Measurements from ENCODE around the gene PABPN1.
"Not testable (repeated sequence)": the region's sequence is repeated elsewhere in the genome, so short reads cannot be mapped to it uniquely, and the experiment has no call there.

The PABPN1 gene, protein sequence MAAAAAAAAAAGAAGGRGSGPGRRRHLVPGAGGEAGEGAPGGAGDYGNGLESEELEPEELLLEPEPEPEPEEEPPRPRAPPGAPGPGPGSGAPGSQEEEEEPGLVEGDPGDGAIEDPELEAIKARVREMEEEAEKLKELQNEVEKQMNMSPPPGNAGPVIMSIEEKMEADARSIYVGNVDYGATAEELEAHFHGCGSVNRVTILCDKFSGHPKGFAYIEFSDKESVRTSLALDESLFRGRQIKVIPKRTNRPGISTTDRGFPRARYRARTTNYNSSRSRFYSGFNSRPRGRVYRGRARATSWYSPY

DNA sequence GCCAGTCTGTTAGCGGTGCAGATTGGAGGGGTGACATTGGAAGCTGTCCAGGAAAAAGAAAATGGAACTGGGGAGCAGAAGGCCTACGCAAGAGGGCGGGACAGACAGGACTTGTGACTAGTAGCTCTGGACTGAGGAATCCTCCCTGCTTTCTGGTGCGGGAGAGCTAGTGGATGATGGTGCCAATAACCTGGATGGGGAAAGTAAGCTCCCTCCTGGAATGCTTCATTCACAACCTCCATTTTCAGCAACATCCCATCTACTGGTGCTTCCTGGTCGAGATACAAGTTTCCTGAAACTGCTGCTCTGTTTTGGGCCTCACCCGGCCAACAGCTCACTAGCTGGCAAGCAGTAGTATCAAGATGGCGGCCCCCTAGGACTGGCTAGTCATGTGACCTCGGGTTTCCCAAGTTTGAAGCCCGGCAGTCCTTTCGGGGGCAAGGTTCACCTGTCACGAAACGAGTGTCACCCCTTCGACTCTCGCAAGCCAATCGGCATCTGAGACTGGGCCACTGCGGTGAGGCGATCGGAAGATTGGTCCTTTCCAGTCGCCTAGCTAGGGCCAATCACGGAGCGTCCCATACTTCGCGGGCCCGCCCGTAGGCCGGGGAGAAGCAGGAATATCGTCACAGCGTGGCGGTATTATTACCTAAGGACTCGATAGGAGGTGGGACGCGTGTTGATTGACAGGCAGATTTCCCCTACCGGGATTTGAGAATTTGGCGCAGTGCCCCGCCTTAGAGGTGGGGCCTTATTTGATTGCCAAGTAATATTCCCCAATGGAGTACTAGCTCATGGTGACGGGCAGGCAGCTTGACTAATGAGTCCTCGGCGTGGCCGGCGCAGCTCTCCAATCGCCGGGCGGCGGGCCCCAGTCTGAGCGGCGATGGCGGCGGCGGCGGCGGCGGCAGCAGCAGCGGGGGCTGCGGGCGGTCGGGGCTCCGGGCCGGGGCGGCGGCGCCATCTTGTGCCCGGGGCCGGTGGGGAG lies at the start of gene PABPN1:
Gene PABPN1 (plus strand): TSS at position 874 of the 988 bp plus-strand sequence. CDS start 13 bp downstream, at position 887.
- peak; percentile 100 for DNase-seq (ENCODE audit: low read depth)
- H3K4me3 ChIP-seq (ENCODE audit: low read length) = peak within 1 kb of the TSS; percentile 93
- TF ChIP-seq, protein P1, sequence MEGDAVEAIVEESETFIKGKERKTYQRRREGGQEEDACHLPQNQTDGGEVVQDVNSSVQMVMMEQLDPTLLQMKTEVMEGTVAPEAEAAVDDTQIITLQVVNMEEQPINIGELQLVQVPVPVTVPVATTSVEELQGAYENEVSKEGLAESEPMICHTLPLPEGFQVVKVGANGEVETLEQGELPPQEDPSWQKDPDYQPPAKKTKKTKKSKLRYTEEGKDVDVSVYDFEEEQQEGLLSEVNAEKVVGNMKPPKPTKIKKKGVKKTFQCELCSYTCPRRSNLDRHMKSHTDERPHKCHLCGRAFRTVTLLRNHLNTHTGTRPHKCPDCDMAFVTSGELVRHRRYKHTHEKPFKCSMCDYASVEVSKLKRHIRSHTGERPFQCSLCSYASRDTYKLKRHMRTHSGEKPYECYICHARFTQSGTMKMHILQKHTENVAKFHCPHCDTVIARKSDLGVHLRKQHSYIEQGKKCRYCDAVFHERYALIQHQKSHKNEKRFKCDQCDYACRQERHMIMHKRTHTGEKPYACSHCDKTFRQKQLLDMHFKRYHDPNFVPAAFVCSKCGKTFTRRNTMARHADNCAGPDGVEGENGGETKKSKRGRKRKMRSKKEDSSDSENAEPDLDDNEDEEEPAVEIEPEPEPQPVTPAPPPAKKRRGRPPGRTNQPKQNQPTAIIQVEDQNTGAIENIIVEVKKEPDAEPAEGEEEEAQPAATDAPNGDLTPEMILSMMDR (conservative IDR thresholded peaks at IDR 0.05; ENCODE audit: low read length) = no peak

DNA sequence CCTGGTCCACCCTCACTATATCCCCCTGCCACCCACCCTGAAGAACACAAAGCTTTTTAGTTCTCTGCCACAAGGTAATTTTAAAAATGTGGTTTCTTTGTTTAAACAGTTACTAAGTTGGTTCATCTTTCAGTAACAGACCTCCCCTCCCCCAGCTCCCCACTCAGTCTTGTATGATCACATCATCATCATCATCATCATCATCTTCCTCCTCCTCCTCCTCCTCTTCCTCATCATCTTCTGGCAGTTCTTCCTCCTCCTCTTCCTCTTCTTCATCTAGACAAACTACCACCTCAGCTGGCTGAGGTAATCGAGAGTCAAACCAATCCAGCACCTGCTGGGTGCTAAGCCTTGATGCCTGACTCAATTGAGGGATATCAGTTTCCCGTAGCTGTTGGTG lies 45.8 kb upstream of the PABPN1 start:
- TF ChIP-seq, protein P1 (conservative IDR thresholded peaks at IDR 0.05; ENCODE audit: low read length) = no peak
- DNase-seq (ENCODE audit: low read depth) = no peak
- H3K4me3 ChIP-seq (ENCODE audit: low read length) = no peak overlapping the region

DNA sequence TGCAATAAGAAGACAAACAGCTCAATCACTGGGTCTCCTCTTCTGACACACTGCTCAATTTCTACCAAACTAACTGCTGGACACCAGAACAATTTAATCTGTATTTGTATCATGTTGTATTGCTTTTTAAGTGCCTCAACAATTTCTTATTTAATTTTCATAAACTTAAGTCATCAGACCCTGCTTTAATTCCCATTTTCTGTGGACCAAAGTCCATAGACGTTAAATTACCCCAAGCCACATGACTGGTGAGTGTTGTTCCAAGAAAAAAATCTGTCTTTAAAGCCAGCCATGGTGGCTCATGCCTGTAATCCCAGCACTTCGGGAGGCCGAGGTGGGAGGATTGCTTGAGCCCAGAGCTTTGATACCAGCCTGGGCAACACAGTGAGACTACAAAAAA lies 44.1 kb upstream of the PABPN1 start:
- TF ChIP-seq, protein P1 (conservative IDR thresholded peaks at IDR 0.05; ENCODE audit: low read length) = no peak

DNA sequence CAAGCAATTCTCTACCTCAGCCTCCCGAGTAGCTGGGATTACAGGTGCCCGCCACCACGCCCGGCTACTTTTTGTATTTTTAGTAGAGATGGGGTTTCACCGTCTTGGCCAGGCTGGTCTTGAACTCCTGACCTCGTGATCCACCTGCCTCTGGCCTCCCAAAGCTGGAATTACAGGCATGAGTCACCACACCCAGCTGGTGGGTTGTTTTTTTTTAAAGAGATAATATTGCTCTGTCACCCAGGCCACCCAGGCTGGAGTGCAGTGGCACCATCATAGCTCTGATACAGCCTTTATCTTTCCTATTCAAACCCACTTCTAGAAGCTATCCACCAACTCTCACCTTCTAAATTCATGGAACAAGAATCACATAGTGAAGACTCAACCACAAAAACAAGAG lies 43.3 kb upstream of the PABPN1 start:
- not testable (repeated sequence) for DNase-seq (ENCODE audit: low read depth); H3K4me3 ChIP-seq (ENCODE audit: low read length)

More for the DNA sequence above, 44.1 kb upstream of the PABPN1 start:
- no peak overlapping the region for H3K4me3 ChIP-seq (ENCODE audit: low read length)
- DNase-seq (ENCODE audit: low read depth) = no peak

DNA sequence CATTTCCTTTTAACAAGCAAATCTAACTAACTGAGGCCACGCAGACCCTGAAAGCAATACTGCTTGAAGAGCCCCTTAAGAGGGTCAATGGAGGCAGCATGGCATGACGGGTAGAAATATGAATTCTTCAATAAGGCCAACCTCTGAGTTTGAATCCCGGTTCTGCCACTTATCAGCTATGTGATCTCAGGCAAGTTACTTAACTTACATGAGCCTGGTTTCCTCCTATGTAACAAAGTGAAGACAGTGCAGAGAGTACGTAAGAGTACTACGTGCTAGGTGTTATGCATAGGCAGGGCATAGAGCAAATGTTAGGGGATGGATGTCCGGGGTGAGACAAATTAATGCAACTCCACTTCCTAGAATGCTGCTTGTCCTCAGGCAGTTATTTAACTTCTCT lies 40.0 kb upstream of the PABPN1 start:
- TF ChIP-seq, protein P1 (conservative IDR thresholded peaks at IDR 0.05; ENCODE audit: low read length) = no peak
- no peak for DNase-seq (ENCODE audit: low read depth)
- H3K4me3 ChIP-seq (ENCODE audit: low read length) = no peak overlapping the region

DNA sequence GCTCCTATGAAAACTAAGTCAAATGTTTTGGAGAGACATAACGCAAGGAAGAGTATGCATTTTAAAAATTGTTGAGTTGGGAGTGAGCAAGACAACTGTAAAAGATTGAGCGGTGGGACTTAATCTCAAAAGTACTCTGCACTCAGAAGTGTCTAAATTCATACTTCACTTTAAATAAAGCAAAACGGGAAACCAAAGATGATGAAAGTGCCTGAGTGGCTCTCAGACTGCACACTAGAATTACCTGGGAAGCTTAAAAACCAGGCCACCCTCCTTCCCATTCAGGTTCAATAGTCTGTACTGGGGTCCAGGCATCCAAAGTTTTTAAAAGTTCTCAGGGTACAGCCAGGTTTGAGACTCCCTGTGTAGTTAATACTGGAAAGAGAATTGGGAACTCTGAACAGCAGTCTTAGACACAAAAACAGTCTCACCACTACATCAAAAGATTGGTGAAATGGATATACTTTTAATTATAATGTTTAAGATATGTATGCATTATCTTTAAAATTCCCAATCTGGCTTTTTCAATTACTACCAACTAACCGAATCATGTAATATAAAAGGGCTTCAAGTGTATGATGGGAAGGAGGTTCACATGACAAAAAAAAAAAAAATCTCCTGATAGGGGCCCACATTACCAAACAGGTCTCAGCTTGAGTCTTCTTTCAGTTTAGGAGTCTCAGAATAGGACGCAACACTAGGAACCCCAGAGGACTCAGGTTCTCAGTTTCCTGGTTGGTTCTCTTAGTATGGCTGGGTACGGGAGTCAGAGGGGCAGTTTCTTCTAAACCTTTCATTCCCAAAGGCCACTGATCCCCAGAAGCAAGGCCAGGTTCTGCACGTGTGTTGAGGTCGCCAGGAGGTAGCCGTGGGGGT lies 36.4 kb upstream of the PABPN1 start:
- peak overlapping the region; percentile 85 for H3K4me3 ChIP-seq (ENCODE audit: low read length)
- TF ChIP-seq, protein P1 (conservative IDR thresholded peaks at IDR 0.05; ENCODE audit: low read length) = no peak
- no peak for DNase-seq (ENCODE audit: low read depth)

Data from AG10803 (cell line).